ENCODE measurements around the gene MRPL4. TPM values are rescaled to one million over a fixed set of nuclear protein-coding genes. Genes with fewer than 3 reads are reported as not detected.
A peak's percentile ranks its signal among the peaks of the same experiment; 100 is the strongest.

MRPL4 gene
- total RNA-seq, 1 experiment from 2014 or later: 99.3 TPM

DNA sequence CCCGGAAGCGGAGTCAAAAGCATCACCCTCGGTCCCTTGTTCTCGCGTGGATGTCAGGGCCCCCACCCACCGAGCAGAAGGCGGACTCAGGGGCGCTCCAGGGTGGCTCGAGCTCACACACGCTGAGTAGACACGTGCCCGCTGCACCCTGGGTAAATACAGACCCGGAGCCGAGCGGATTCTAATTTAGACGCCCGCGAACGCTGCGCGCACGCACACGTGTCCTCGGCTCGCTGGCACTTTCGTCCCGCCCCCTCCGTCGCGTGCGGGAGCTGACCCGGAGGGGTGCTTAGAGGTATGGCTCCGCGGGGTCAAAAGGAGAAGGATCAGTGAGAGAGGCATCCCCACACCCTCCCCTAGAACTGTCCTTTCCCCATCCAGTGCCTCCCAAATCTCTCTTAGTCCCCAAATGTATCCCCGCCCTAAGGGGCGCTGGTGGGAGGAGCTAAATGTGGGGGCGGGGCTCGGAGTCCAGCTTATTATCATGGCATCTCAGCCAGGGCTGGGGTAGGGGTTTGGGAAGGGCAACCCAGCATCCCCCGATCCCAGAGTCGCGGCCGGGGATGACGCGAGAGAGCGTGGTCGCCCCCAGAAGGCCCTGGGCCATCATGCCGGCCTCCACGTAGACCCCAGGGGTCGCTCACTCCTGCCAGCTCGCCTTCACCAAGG is 37.3 kb downstream of the MRPL4 start:
- no peak overlapping the region for H2BK12ac ChIP-seq (ENCODE audit: insufficient read length, low read depth, low read length)
- TF ChIP-seq, protein P1, sequence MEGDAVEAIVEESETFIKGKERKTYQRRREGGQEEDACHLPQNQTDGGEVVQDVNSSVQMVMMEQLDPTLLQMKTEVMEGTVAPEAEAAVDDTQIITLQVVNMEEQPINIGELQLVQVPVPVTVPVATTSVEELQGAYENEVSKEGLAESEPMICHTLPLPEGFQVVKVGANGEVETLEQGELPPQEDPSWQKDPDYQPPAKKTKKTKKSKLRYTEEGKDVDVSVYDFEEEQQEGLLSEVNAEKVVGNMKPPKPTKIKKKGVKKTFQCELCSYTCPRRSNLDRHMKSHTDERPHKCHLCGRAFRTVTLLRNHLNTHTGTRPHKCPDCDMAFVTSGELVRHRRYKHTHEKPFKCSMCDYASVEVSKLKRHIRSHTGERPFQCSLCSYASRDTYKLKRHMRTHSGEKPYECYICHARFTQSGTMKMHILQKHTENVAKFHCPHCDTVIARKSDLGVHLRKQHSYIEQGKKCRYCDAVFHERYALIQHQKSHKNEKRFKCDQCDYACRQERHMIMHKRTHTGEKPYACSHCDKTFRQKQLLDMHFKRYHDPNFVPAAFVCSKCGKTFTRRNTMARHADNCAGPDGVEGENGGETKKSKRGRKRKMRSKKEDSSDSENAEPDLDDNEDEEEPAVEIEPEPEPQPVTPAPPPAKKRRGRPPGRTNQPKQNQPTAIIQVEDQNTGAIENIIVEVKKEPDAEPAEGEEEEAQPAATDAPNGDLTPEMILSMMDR (conservative IDR thresholded peaks at IDR 0.05): no peak
- peak; percentile 85 for DNase-seq
- Mint-ChIP-seq H3K27ac (no peak overlapping the region), H3K4me1 (peaks cover 11 to 41% of the 10 kb centered on the region in 2 experiments), H3K27me3 (ENCODE audit: low read depth) (peaks cover 93% of the 10 kb centered on the region), H3K4me3 (peak overlapping the region; percentile 59 to 92), H3K9me3 (peaks cover 0 to 5% of the 10 kb centered on the region in 2 experiments; a peak in 3 of 5 replicates), H3K36me3 (ENCODE audit: insufficient read depth in 1 of 3, low read depth in 3 of 3) (peaks cover 0 to 7% (median 0%) of the 10 kb centered on the region in 3 experiments; a peak in 4 of 7 replicates)
- no peak overlapping the region for H4K8ac ChIP-seq (replicated peaks; ENCODE audit: insufficient read length, low read depth, low read length)
- no peak overlapping the region for H2BK20ac ChIP-seq (ENCODE audit: low read depth, low read length, poor library complexity, severe bottlenecking)
- no peak overlapping the region for H2AK5ac ChIP-seq (ENCODE audit: insufficient read length, low read length)
- no peak overlapping the region for H3K14ac ChIP-seq (ENCODE audit: insufficient read depth, low read length)
- H3K23me2 ChIP-seq (ENCODE audit: insufficient read length, low read depth, low read length, poor library complexity, severe bottlenecking): peaks cover 34% of the 10 kb centered on the region
- no peak overlapping the region for H2BK5ac ChIP-seq (ENCODE audit: insufficient read length, low read length)
- H4K91ac ChIP-seq (ENCODE audit: insufficient read length, low read depth, low read length): no peak overlapping the region
- H3K9ac ChIP-seq (ENCODE audit: extremely low read depth, insufficient read length, low read length): no peak overlapping the region
- no peaks in the 10 kb centered on the region for H3K9me3 ChIP-seq (ENCODE audit: control insufficient read depth, low read depth, low read length)
- H4K5ac ChIP-seq (ENCODE audit: insufficient read length, low read depth, low read length): no peak overlapping the region
- peaks cover 50% of the 10 kb centered on the region for H3K27me3 ChIP-seq (ENCODE audit: insufficient read depth, low read length)
- H3K4me2 ChIP-seq (ENCODE audit: insufficient read depth, insufficient read length, low read length): peak overlapping the region; percentile 92
- no peak overlapping the region for H3K4ac ChIP-seq (ENCODE audit: low read depth, low read length)
- H3K4me1 ChIP-seq (ENCODE audit: insufficient read depth, low read length): no peaks in the 10 kb centered on the region; the same call in 1 of the 2 replicates
- no peak overlapping the region for H3K18ac ChIP-seq (ENCODE audit: insufficient read length, low read depth, low read length)
- no peaks in the 10 kb centered on the region for H4K20me1 ChIP-seq (ENCODE audit: control insufficient read depth, insufficient read depth, insufficient read length)
- H3T11ph ChIP-seq (ENCODE audit: low read length): no peak overlapping the region
- H2AFZ ChIP-seq (ENCODE audit: low read length): no peak overlapping the region
- no peak overlapping the region for H2BK120ac ChIP-seq (ENCODE audit: low read depth, low read length, poor library complexity, severe bottlenecking)
- H3K23ac ChIP-seq (ENCODE audit: insufficient read length, low read depth, low read length): no peak overlapping the region
- no peak overlapping the region for H3K27ac ChIP-seq (ENCODE audit: insufficient read length, low read depth, low read length)
- H3K56ac ChIP-seq (ENCODE audit: insufficient read length, low read depth, low read length): no peak overlapping the region
- no peaks in the 10 kb centered on the region for H3K79me1 ChIP-seq (ENCODE audit: insufficient read depth, low read depth, low read length, poor library complexity, severe bottlenecking)
- no peaks in the 10 kb centered on the region for H3K79me2 ChIP-seq (ENCODE audit: insufficient read depth, low read length)
- no peak overlapping the region for H2BK15ac ChIP-seq (ENCODE audit: low read depth, low read length)
- WGBS (ENCODE audit: extremely low coverage, insufficient read length, low lambda C conversion rate): no CpG with 5 or more reads among the region's 50 CpGs

Measured in H9 (cell line).